IMR-90 (cell line): ENCODE results near the gene PCNX2. TPM values are rescaled to one million over a fixed set of nuclear protein-coding genes. Genes with fewer than 3 reads are reported as not detected.
"Not testable (repeated sequence)": the region's sequence is repeated elsewhere in the genome, so short reads cannot be mapped to it uniquely, and the experiment has no call there.

Experiments
- ATAC-seq: fragments of 200-7000 bp; cut with Tn5 transposase; 2 replicates; pipeline ENCODE4 v1.9.1; 2020; ENCODE audit warnings: low read depth, mild to moderate bottlenecking, moderate library complexity
- BruUV-seq: library from RNA; stranded (reverse); fragments of 400-500 nt; replicated peaks from 2 replicates; lab custom pipeline; 2021; lab: Mats Ljungman, UMichigan
- CTCF ChIA-PET: fragments of 300-600 bp; formaldehyde crosslinking; extraction: SDS; loops from one replicate; lab custom pipeline; 2021; ENCODE audit warnings: antibody characterized with exemption; lab: Yijun Ruan, JAX
- POLR2A ChIA-PET: fragments of 300-600 bp; sonication (Branson Sonifier 250); formaldehyde crosslinking; loops from one replicate; lab custom pipeline; 2022; ENCODE audit warnings: antibody characterized with exemption; ENCODE audit not compliant: unreplicated experiment; lab: Charles Lee
- DNase-seq: peaks from one replicate; pipeline ENCODE4 v3.0.0; 2013
- H2AFZ ChIP-seq: replicated peaks from 2 replicates; pipeline ENCODE3; 2013; ENCODE audit warnings: low read length, mild to moderate bottlenecking; ENCODE audit not compliant: poor library complexity
- H2AK5ac ChIP-seq: 2 replicates; pipeline ENCODE4 v1.6.1; 2013; ENCODE audit warnings: low read depth, low read length, inconsistent platforms
- H2AK9ac ChIP-seq: replicated peaks from 2 replicates; pipeline ENCODE3; 2013; ENCODE audit warnings: mild to moderate bottlenecking, low read depth, low read length, moderate library complexity; ENCODE audit not compliant: poor library complexity
- H2BK120ac ChIP-seq: 2 replicates; pipeline ENCODE4 v1.6.1; 2013; ENCODE audit warnings: low read depth, low read length, inconsistent platforms
- H2BK15ac ChIP-seq: 3 replicates; pipeline ENCODE4 v1.6.1; 2013; ENCODE audit warnings: low read depth, low read length, inconsistent platforms
- H2BK20ac ChIP-seq: 2 replicates; pipeline ENCODE4 v1.6.1; 2013; ENCODE audit warnings: low read depth, mild to moderate bottlenecking, inconsistent platforms, low read length, moderate library complexity
- H2BK5ac ChIP-seq: 2 replicates; pipeline ENCODE4 v1.6.1; 2013; ENCODE audit warnings: mild to moderate bottlenecking, low read depth, low read length, inconsistent platforms; ENCODE audit not compliant: poor library complexity, severe bottlenecking
- H3K14ac ChIP-seq: replicated peaks from 2 replicates; pipeline ENCODE4 v1.6.1; 2013; ENCODE audit warnings: low read depth, low read length, inconsistent platforms
- H3K18ac ChIP-seq: 2 replicates; pipeline ENCODE4 v1.6.1; 2013; ENCODE audit warnings: low read depth, low read length, control low read depth
- H3K23ac ChIP-seq: 2 replicates; pipeline ENCODE4 v1.6.1; 2013; ENCODE audit warnings: low read depth, low read length, inconsistent platforms
- H3K27ac ChIP-seq: 2 replicates; pipeline ENCODE4 v1.5.1; 2013; ENCODE audit warnings: mild to moderate bottlenecking, control low read depth, low read length; ENCODE audit not compliant: insufficient read depth
- H3K27me3 ChIP-seq: 2 replicates; pipeline ENCODE4 v1.6.1; 2013; ENCODE audit warnings: low read length; ENCODE audit not compliant: control insufficient read depth, insufficient read depth
- H3K36me3 ChIP-seq: 2 replicates; pipeline ENCODE4 v1.6.1; 2013; ENCODE audit warnings: low read length, mixed read lengths; ENCODE audit not compliant: control insufficient read depth, insufficient read depth
- H3K4ac ChIP-seq: 2 replicates; pipeline ENCODE4 v1.6.1; 2013; ENCODE audit warnings: low read depth, low read length, inconsistent platforms
- H3K4me1 ChIP-seq: 2 replicates; pipeline ENCODE4 v1.6.1; 2013; ENCODE audit warnings: low read length, mixed read lengths; ENCODE audit not compliant: control insufficient read depth, insufficient read depth
- H3K4me2 ChIP-seq: 2 replicates; pipeline ENCODE4 v1.6.1; 2013; ENCODE audit warnings: low read depth, mild to moderate bottlenecking, control low read depth, low read length, moderate library complexity
- H3K4me3 ChIP-seq: 2 replicates; pipeline ENCODE4 v1.5.1; 2013; ENCODE audit warnings: low read depth, mild to moderate bottlenecking, control low read depth, low read length, moderate library complexity; ENCODE audit not compliant: insufficient read depth
- H3K56ac ChIP-seq: 2 replicates; pipeline ENCODE4 v1.6.1; 2013; ENCODE audit warnings: low read length, inconsistent platforms; ENCODE audit not compliant: insufficient read depth; ENCODE audit errors: extremely low read depth
- H3K79me1 ChIP-seq, 2 experiments: 2 replicates each; pipeline ENCODE4 v1.6.1; 2013; ENCODE audit warnings: low read length in 2 of 2, inconsistent platforms in 1 of 2, low read depth in 1 of 2
- H3K9ac ChIP-seq: 2 replicates; pipeline ENCODE4 v1.6.1; 2013; ENCODE audit warnings: low read depth, low read length, control low read depth
- H3K9me1 ChIP-seq: 2 replicates; pipeline ENCODE4 v1.6.1; 2013; ENCODE audit warnings: low read length, inconsistent platforms; ENCODE audit not compliant: insufficient read depth
- H3K9me3 ChIP-seq: 2 replicates; pipeline ENCODE4 v1.6.1; 2013; ENCODE audit warnings: low read length; ENCODE audit not compliant: control insufficient read depth, insufficient read depth
- H4K20me1 ChIP-seq: 2 replicates; pipeline ENCODE4 v1.6.1; 2013; ENCODE audit warnings: low read length, inconsistent platforms; ENCODE audit not compliant: insufficient read depth
- H4K5ac ChIP-seq: 2 replicates; pipeline ENCODE4 v1.6.1; 2013; ENCODE audit warnings: mild to moderate bottlenecking, low read depth, low read length, control low read depth
- H4K8ac ChIP-seq, 2 experiments: 2 replicates each; pipeline ENCODE4 v1.6.1; 2013; ENCODE audit warnings: low read depth in 2 of 2, low read length in 2 of 2, control low read depth in 1 of 2, inconsistent platforms in 1 of 2
- H4K91ac ChIP-seq: 2 replicates; pipeline ENCODE4 v1.6.1; 2013; ENCODE audit warnings: low read depth, low read length, inconsistent platforms; ENCODE audit not compliant: insufficient read depth
- WGBS, 2 experiments: methylation state at CpG; one replicate each; pipeline versions ENCODE4 v1.1.5 to v1.1.7; 2013; ENCODE audit warnings: missing lambda C conversion rate in 2 of 2; ENCODE audit not compliant: insufficient read length in 1 of 2; ENCODE audit errors: extremely low coverage in 2 of 2; 5-methylcytosine and 5-hydroxymethylcytosine counted together
- dilution Hi-C: fragments of 300-500 bp; cut with HindIII; formaldehyde crosslinking; loops from one replicate; pipeline ENCODE4 v1.14.3; 2018; ENCODE audit warnings: low sequenced_read_pairs; ENCODE audit not compliant: unreplicated experiment
- in situ Hi-C: fragments of 300-500 bp; cut with MboI; formaldehyde crosslinking; loops from 3 replicates; pipeline ENCODE4 v1.14.3; 2019; ENCODE audit warnings: low sequenced_read_pairs, inconsistent platforms, mixed read lengths
- intact Hi-C: fragments of 100-400 bp; cut with micrococcal nuclease; formaldehyde crosslinking; loops from 2 replicates; pipeline ENCODE4 v1.10.0; 2022
- polyA plus RNA-seq, 3 experiments: library from polyadenylated mRNA; depleted of rRNA; stranded (reverse); fragments of >200 nt; gene quantifications; 2 replicates each; pipeline ENCODE4 v1.2.3, GENCODE V29; 2012; ENCODE audit warnings: low replicate concordance in 1 of 3
- total RNA-seq: library from RNA; depleted of rRNA; stranded (reverse); fragments of >200 nt; gene quantifications from 2 replicates; pipeline ENCODE4 v1.2.3, GENCODE V29; 2012

PCNX2 gene
- total and polyA plus RNA-seq, 2 of the 4 experiments (the other 2 are of a cell fraction): 15.9 to 22.6 TPM

GRCh38 chr1:233179638-233180037 lies 115.9 kb downstream of the PCNX2 start:
- peak overlapping the region; percentile 78 for H4K91ac ChIP-seq
- H3K4me1 ChIP-seq, H3K79me1 ChIP-seq, POLR2A ChIA-PET, dilution Hi-C loops, H3K9me3 ChIP-seq, ATAC-seq, CTCF ChIA-PET, BruUV-seq, in situ Hi-C loops, H3K4me2 ChIP-seq, H3K4me3 ChIP-seq, H3K27me3 ChIP-seq, H3K9ac ChIP-seq, H2AFZ ChIP-seq, intact Hi-C loops, H4K20me1 ChIP-seq: not testable (repeated sequence)
- peak overlapping the region; percentile 100 for H4K5ac ChIP-seq
- H2BK5ac ChIP-seq: peak overlapping the region; percentile 99
- WGBS, 2 experiments: no CpG with 5 or more reads among the region's 1 CpG
- peak; percentile 44 for DNase-seq
- H3K56ac ChIP-seq: peak overlapping the region; percentile 61
- H2AK9ac ChIP-seq: peak overlapping the region; percentile 33
- peak overlapping the region; percentile 85 for H2BK120ac ChIP-seq
- H4K8ac ChIP-seq: peak overlapping the region; percentile 76 to 96; a peak in 3 of 4 replicates
- H2BK20ac ChIP-seq: peak overlapping the region; percentile 95
- peak overlapping the region; percentile 100 for H3K18ac ChIP-seq
- peak overlapping the region; percentile 92 for H3K14ac ChIP-seq
- peak overlapping the region; percentile 79; the same call in 1 of the 2 replicates for H3K23ac ChIP-seq
- H3K9me1 ChIP-seq: peaks cover 16% of the 10 kb centered on the region
- peak overlapping the region; percentile 99 for H3K27ac ChIP-seq
- H2AK5ac ChIP-seq: peak overlapping the region; percentile 98
- peaks cover 21% of the 10 kb centered on the region for H3K36me3 ChIP-seq
- H2BK15ac ChIP-seq: 0 out of 3 replicates have a peak overlapping the region, but pooled peaks have one; percentile 57
- peak overlapping the region; percentile 96 for H3K4ac ChIP-seq
